DND-41 (cell line): ENCODE measurements around the gene C1orf116.

Experiments
- ATAC-seq: fragments of 200-7000 bp; cut with Tn5 transposase; 3 replicates; pipeline ENCODE4 v1.9.1; 2021; ENCODE audit warnings: low read depth; ENCODE audit not compliant: insufficient read depth
- DNase-seq: peaks from one replicate; pipeline ENCODE4 v3.0.0-alpha.2; 2020
- H2AFZ ChIP-seq: 2 replicates; pipeline ENCODE4 v1.6.0; 2012; ENCODE audit warnings: low read depth, low read length
- H3K27ac ChIP-seq: 2 replicates; pipeline ENCODE4 v1.5.1; 2012; ENCODE audit warnings: low read length, inconsistent platforms
- H3K27me3 ChIP-seq: fragments of 200-600 bp; sonication (generic); 2 replicates; pipeline ENCODE4 v1.6.0; 2012; ENCODE audit warnings: low read length, mild to moderate bottlenecking, inconsistent platforms; ENCODE audit not compliant: insufficient read depth, poor library complexity
- H3K36me3 ChIP-seq: 2 replicates; pipeline ENCODE4 v1.5.1; 2012; ENCODE audit warnings: low read length, inconsistent platforms; ENCODE audit not compliant: insufficient read depth
- H3K4me1 ChIP-seq: 2 replicates; pipeline ENCODE4 v1.5.1; 2012; ENCODE audit warnings: mild to moderate bottlenecking, low read length; ENCODE audit not compliant: insufficient read depth
- H3K4me2 ChIP-seq: 2 replicates; pipeline ENCODE4 v1.6.0; 2012; ENCODE audit warnings: mild to moderate bottlenecking, moderate library complexity, low read length, inconsistent platforms; ENCODE audit not compliant: insufficient read depth
- H3K4me3 ChIP-seq, 2 experiments: fragments of 200-600 bp in 1 of 2; shearing (Covaris generic) in 1 of 2; 2 replicates each; pipeline ENCODE4 v1.5.1; 2012 to 2016; ENCODE audit warnings: inconsistent platforms in 2 of 2, low read length in 2 of 2, mild to moderate bottlenecking in 2 of 2, low read depth in 1 of 2, moderate library complexity in 1 of 2
- H3K79me2 ChIP-seq: 2 replicates; pipeline ENCODE4 v1.6.0; 2012; ENCODE audit warnings: low read length, inconsistent platforms; ENCODE audit not compliant: insufficient read depth
- H3K9ac ChIP-seq: 2 replicates; pipeline ENCODE4 v1.6.0; 2012; ENCODE audit warnings: low read depth, mild to moderate bottlenecking, inconsistent platforms, low read length, moderate library complexity
- H3K9me3 ChIP-seq: 2 replicates; pipeline ENCODE4 v1.5.1; 2012; ENCODE audit warnings: low read length, moderate library complexity, mild to moderate bottlenecking, inconsistent platforms; ENCODE audit not compliant: insufficient read depth, severe bottlenecking
- H4K20me1 ChIP-seq: 2 replicates; pipeline ENCODE4 v1.6.0; 2012; ENCODE audit warnings: low read length; ENCODE audit not compliant: insufficient read depth
- EZH2 ChIP-seq: IDR thresholded peaks from 3 replicates; pipeline ENCODE4 v1.6.1; 2012; ENCODE audit warnings: borderline replicate concordance, low read depth, mild to moderate bottlenecking, moderate library complexity, low read length, inconsistent platforms; ENCODE audit not compliant: severe bottlenecking
- TF ChIP-seq, protein P1 (sequence below): IDR thresholded peaks from 2 replicates; pipeline ENCODE4 v1.5.1; 2012; ENCODE audit warnings: borderline replicate concordance, low read length, moderate library complexity, mild to moderate bottlenecking; ENCODE audit not compliant: poor library complexity, severe bottlenecking; ENCODE audit errors: extremely low read depth

C1orf116 gene

DNA sequence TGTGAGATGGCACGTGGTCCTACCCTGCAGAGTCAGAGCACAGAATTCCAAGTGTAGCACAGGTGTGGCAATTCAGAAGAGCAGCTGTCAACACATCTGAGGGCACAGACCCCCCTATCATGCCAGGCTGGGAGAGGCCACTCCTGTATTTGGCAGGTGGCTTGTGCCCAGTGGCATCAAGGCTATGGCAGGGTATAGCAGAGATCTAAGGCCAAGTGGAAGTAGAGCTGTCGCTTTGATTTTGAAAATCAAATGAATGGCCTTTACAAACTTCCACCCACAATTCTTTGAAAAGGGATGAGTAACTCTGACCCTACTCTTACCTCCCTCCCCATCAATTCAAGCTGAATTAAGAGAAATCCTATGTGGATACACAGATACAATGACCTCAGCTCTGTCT, 13.4 kb downstream of the C1orf116 start:
- no peaks in the 10 kb centered on the region for H3K4me1 ChIP-seq
- no peaks in the 10 kb centered on the region for H3K9me3 ChIP-seq
- H3K4me3 ChIP-seq: no peak overlapping the region
- H2AFZ ChIP-seq: no peak overlapping the region
- DNase-seq: no peak
- ATAC-seq: no peak
- H3K9ac ChIP-seq: no peak overlapping the region
- no peaks in the 10 kb centered on the region for H3K79me2 ChIP-seq
- no peaks in the 10 kb centered on the region for H3K36me3 ChIP-seq
- H3K27ac ChIP-seq: no peak overlapping the region
- TF ChIP-seq, protein P1, sequence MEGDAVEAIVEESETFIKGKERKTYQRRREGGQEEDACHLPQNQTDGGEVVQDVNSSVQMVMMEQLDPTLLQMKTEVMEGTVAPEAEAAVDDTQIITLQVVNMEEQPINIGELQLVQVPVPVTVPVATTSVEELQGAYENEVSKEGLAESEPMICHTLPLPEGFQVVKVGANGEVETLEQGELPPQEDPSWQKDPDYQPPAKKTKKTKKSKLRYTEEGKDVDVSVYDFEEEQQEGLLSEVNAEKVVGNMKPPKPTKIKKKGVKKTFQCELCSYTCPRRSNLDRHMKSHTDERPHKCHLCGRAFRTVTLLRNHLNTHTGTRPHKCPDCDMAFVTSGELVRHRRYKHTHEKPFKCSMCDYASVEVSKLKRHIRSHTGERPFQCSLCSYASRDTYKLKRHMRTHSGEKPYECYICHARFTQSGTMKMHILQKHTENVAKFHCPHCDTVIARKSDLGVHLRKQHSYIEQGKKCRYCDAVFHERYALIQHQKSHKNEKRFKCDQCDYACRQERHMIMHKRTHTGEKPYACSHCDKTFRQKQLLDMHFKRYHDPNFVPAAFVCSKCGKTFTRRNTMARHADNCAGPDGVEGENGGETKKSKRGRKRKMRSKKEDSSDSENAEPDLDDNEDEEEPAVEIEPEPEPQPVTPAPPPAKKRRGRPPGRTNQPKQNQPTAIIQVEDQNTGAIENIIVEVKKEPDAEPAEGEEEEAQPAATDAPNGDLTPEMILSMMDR: no peak
- TF ChIP-seq EZH2: no peak
- peaks cover 20% of the 10 kb centered on the region for H3K27me3 ChIP-seq
- H3K4me2 ChIP-seq: no peak overlapping the region
- no peaks in the 10 kb centered on the region for H4K20me1 ChIP-seq

DNA sequence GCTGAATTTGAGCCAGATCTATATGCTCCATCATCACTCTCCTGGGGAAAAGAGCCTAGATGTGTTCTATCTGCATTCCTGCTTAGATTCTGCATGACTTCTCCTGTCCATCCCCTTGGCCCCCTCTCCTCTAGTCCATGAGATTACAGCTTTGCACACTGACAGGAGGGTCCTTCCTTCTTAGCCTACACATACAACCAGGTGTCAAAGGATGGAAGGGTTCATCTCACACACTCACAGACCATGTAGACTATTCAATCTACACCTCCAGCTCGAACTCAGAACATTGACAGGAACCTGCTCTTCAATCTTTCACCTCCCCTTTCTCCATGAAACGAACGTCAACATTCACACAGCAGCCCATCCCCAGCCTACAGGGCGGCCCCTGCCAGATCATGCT, 13.8 kb downstream of the C1orf116 start:
- Histone ChIP-seq H3K36me3 (no peaks in the 10 kb centered on the region), H3K27me3 (peaks cover 20% of the 10 kb centered on the region), H3K9me3 (no peaks in the 10 kb centered on the region), H3K4me1 (no peaks in the 10 kb centered on the region), H4K20me1 (no peaks in the 10 kb centered on the region), H3K4me2 (no peak overlapping the region), H2AFZ (no peak overlapping the region), H3K9ac (no peak overlapping the region), H3K4me3 (no peak overlapping the region), H3K27ac (no peak overlapping the region), H3K79me2 (no peaks in the 10 kb centered on the region)
- no peak for TF ChIP-seq EZH2
- TF ChIP-seq, protein P1: no peak
- DNase-seq (no peak), ATAC-seq (no peak)

DNA sequence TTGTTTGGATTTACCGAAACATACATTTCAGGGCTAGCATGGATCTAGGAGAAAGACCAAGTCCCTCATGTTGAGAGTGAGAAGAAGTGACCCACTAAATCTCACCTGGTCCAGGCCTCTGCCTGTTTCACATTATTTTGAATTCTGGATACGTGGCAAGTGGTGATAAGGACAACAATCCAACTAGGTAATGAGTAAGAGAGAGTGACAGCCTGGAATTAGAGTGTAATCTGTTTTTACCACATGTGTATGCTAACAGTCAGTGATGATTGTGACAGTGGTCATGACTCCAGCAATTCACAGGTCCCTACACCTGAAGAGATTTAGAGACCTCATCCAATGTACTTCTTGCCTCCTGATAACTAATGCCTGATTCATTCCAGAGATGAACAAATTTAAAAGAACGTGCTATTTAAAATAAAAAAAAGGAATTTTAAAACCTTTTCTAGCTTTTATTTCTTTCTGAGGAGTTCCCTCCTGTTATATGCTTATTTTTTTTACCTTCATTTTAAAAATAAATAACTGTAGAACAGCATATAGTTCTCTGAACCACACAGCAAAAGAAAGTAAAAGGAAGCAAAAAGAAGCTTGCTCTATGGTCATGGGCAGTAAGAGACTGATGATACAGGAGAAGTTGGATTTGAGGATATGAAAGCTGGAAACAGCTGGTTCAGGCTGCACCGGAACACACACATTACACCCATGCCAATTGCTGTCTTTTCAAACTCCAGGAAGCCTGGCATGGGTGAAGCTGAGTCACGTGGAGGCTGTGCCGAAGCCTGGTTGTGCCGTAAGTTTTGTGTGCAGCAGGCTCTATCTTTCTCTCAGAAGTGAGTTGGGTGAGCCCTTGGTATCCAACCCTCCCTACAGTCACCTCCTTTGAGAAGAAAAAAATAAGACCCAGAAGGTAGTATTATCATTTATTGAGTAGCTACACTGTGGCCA, 14.7 kb downstream of the C1orf116 start:
- H3K9me3 ChIP-seq: no peaks in the 10 kb centered on the region
- DNase-seq (no peak), ATAC-seq (no peak)
- no peak overlapping the region for H3K4me3 ChIP-seq
- H3K27ac ChIP-seq: no peak overlapping the region
- no peak overlapping the region for H3K9ac ChIP-seq
- no peaks in the 10 kb centered on the region for H4K20me1 ChIP-seq
- H3K79me2 ChIP-seq: no peaks in the 10 kb centered on the region
- peaks cover 28% of the 10 kb centered on the region for H3K27me3 ChIP-seq
- no peaks in the 10 kb centered on the region for H3K36me3 ChIP-seq
- H3K4me1 ChIP-seq: no peaks in the 10 kb centered on the region
- no peak overlapping the region for H2AFZ ChIP-seq
- H3K4me2 ChIP-seq: no peak overlapping the region
- TF ChIP-seq EZH2: no peak
- TF ChIP-seq, protein P1: no peak
